Astrocyte of the spinal cord (primary cell): Measurements from ENCODE around the gene C12orf42.

Experiments
- DNase-seq: peaks from one replicate; pipeline ENCODE4 v3.0.0; 2011; ENCODE audit warnings: low read depth, low spot score
- H3K4me3 ChIP-seq: 2 replicates; pipeline ENCODE4 v1.5.1; 2011; ENCODE audit warnings: low read depth, mild to moderate bottlenecking, low read length, moderate library complexity
- in situ Hi-C: cut with HindIII; loops from 2 replicates; pipeline ENCODE4 v1.10.0; 2017; ENCODE audit warnings: low sequenced_read_pairs
- TF ChIP-seq, protein P1 (sequence below): IDR thresholded peaks from 2 replicates; pipeline ENCODE4 v1.5.1; 2012; ENCODE audit warnings: low read depth, mild to moderate bottlenecking, low read length, inconsistent platforms

C12orf42 gene

DNA sequence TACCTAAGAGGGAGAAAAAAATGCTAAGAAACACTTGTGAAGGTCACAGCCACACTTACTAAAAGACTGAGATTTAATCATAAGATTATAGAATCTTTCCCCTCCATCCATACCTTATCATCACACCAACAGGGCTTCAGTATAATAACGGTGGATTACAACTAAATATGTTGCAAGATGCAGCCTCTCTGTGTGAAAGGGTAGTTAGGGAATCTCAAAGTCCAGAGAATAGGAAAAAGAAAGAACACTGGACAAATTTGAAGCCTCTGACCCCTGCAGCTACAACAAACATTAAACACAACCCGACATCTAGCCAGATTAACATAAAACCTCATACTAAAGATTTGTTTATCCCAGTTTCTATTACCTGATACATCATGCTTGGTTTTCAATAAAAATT, 181.0 kb downstream of the C12orf42 start:
- TF ChIP-seq, protein P1, sequence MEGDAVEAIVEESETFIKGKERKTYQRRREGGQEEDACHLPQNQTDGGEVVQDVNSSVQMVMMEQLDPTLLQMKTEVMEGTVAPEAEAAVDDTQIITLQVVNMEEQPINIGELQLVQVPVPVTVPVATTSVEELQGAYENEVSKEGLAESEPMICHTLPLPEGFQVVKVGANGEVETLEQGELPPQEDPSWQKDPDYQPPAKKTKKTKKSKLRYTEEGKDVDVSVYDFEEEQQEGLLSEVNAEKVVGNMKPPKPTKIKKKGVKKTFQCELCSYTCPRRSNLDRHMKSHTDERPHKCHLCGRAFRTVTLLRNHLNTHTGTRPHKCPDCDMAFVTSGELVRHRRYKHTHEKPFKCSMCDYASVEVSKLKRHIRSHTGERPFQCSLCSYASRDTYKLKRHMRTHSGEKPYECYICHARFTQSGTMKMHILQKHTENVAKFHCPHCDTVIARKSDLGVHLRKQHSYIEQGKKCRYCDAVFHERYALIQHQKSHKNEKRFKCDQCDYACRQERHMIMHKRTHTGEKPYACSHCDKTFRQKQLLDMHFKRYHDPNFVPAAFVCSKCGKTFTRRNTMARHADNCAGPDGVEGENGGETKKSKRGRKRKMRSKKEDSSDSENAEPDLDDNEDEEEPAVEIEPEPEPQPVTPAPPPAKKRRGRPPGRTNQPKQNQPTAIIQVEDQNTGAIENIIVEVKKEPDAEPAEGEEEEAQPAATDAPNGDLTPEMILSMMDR = no peak
- in situ Hi-C loops = no loop called here
- DNase-seq = no peak
- H3K4me3 ChIP-seq = no peak overlapping the region

DNA sequence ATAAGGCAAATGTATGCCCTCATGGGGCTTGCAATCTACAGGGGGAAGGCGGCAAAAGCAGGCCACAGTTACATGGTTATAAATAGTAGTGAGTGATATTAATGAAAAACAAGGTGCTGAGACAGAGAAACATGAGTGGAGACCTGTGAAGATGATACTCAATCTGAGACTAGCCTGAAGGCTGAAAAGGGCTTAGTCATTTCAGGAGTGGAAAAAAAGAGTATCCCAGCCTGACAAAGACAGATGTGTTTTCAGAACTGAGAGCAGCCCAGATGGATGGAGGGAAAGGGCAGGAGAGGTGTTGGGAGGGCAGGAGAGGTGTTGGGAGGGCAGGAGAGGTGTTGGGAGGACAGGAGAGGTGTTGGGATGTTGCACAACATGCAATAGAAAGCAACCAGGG, 181.9 kb downstream of the C12orf42 start:
- H3K4me3 ChIP-seq = no peak overlapping the region
- TF ChIP-seq, protein P1 = no peak
- no peak for DNase-seq
- in situ Hi-C loops = no loop called here

DNA sequence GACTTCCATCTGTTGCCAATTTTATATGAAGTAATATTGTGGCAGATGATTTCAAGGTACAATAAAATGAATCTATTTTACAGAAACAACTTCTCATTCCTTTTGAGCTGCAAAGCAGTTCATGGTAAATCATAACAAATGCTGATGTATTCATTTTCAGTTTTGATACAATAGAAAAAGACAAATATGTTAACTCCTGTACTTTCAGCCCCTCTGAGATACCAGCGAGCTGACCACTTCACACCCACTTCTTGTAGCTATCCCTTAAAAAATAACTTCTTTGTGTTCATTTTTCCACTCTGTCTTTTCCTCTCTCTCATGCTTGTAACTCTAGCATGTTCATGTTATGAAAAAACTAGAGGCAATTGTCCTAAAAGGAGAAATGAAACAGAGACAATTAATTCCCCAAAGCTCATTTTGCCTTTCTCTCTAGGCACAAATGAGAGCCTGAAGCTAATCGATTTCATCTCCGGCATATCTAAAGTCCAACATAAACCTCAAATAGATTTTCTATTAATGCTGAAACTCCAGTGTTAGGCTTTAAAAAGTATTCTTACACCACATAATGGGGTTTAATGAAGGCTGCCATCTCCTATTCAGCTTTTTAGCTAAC, 182.9 kb downstream of the C12orf42 start:
- H3K4me3 ChIP-seq = no peak overlapping the region
- DNase-seq = no peak
- TF ChIP-seq, protein P1 = no peak
- in situ Hi-C loops = no loop called here

DNA sequence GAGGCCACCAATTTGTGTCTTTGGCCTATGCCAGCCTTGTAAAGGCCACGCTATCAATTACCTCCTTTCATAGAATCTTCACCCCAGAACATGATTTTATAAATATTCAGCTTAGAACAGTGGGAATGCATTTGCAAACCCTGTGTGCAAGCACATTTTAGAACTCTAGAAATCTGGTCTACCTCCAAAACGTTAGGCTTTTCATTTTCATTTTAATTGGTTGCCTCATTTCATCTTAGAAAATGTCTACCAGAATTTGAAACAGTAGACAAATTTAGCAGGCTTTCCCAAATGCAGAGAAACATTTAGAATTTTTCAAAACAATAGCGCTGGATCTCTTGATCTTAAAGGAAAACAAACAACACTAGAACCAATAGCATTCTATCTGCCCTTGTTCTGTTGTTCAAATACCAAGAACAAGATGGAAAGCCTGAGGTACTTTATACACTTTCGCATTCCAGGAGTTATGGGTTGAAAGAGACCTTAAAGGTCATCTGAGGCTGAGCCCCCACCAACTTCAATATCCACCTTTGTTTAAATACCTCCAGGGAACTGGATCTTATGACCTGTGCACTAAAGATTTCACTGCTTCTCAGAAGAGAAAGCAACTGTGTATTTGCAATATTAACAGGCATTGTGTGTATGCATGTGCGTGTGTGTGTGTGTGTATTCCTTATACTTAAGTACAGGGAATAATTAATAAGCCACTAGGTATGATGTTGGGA, 185.1 kb downstream of the C12orf42 start:
- no peak for DNase-seq
- in situ Hi-C loops = no loop called here
- no peak overlapping the region for H3K4me3 ChIP-seq
- TF ChIP-seq, protein P1 = no peak

DNA sequence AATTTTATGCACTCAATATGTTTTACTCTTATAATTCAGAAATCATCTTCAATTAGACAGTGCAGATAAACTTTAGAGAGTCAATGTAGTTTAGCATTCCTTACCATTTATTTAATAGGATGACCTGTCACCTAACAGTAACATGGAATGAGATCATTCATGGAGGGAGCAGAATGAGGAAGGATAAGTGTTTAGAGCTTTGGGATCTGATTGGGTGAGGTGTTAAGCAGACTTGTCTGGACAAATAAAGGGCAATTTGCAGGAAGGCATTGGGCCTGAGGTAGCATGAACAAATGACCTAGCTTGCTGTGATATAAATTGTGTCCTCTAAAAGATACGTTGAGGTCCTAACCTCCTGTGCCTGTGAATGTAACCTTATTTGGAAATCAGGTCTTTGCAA, 187.4 kb downstream of the C12orf42 start:
- TF ChIP-seq, protein P1 = no peak
- no peak for DNase-seq
- in situ Hi-C loops = no loop called here
- no peak overlapping the region for H3K4me3 ChIP-seq

DNA sequence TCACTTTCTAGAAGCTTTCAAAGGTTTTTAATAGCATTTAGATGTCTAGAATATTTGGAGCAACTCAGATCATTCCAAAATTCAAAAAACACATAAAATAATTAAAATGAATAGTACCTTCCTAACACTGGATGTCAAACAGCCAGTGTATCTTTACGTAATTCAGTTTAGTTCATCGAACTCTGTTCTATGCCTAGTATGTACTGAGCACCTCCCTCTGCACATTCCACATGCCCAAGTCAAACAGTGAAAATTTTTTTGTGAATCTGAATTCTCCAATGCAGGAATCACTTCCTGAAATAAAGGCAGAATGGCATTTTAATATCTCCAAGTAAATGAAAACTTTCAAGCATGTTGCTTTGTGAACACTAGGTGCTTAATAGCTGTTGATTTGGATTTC, 192.3 kb downstream of the C12orf42 start:
- DNase-seq = no peak
- no peak overlapping the region for H3K4me3 ChIP-seq
- TF ChIP-seq, protein P1 = no peak
- in situ Hi-C loops = no loop called here
